K562 (cell line): ENCODE measurements around the gene SNRNP70. TPM values are rescaled to one million over a fixed set of nuclear protein-coding genes. Genes with fewer than 3 reads are reported as not detected.

Source experiments
- GABPB1 ChIP-seq: sonication (generic); formaldehyde crosslinking; IDR thresholded peaks from 2 replicates; pipeline ENCODE4 v1.8.0; 2022; ENCODE audit warnings: mild to moderate bottlenecking, missing genetic modification reagents
- HDAC1 ChIP-seq, 2 experiments: fragments of 450-650 bp; IDR thresholded peaks; 2 replicates each; pipeline ENCODE4 v1.6.1; 2016 to 2017; ENCODE audit warnings: inconsistent platforms in 1 of 2, mild to moderate bottlenecking in 1 of 2, moderate library complexity in 1 of 2
- KLF13 ChIP-seq: fragments of 450-650 bp; IDR thresholded peaks from 2 replicates; pipeline ENCODE4 v1.6.1; 2016; ENCODE audit warnings: missing genetic modification characterization, low read depth, mild to moderate bottlenecking, missing compliant biosample characterization, moderate library complexity, borderline replicate concordance
- MAX ChIP-seq: sonication (generic); formaldehyde crosslinking; IDR thresholded peaks from 2 replicates; pipeline ENCODE4 v1.9.0; 2022; ENCODE audit warnings: mild to moderate bottlenecking, missing genetic modification reagents
- MYC ChIP-seq, 2 experiments: fragments of 250-450 bp in 1 of 2; sonication (Bioruptor Pico) in 1 of 2; IDR thresholded peaks; 2 replicates each; pipeline versions ENCODE4 v1.5.1 to v1.6.1; 2012 to 2021; ENCODE audit warnings: low read depth in 2 of 2, borderline replicate concordance in 1 of 2, improper control_type of control experiment in 1 of 2, low read length in 1 of 2, mild to moderate bottlenecking in 1 of 2, moderate library complexity in 1 of 2
- PHF21A ChIP-seq: fragments of 450-650 bp; IDR thresholded peaks from 2 replicates; pipeline ENCODE4 v1.6.1; 2017; ENCODE audit warnings: low read depth, borderline replicate concordance
- POLR2A ChIP-seq: fragments of 450-650 bp; conservative IDR thresholded peaks from 2 replicates; pipeline ENCODE4 v1.6.1; 2016
- POLR2B ChIP-seq: fragments of 450-650 bp; IDR thresholded peaks from 2 replicates; pipeline ENCODE4 v1.6.1; 2018; ENCODE audit warnings: low read depth; ENCODE audit not compliant: partially characterized antibody
- POLR2G ChIP-seq: fragments of 200-400 bp; formaldehyde crosslinking; IDR thresholded peaks from 2 replicates; pipeline ENCODE4 v1.6.1; 2017; ENCODE audit warnings: low read depth, mild to moderate bottlenecking, antibody characterized with exemption, low read length, moderate library complexity
- PRDM10 ChIP-seq: fragments of 450-650 bp; IDR thresholded peaks from 2 replicates; pipeline ENCODE4 v1.6.1; 2018; ENCODE audit not compliant: partially characterized antibody
- RAD51 ChIP-seq: fragments of 450-650 bp; IDR thresholded peaks from 2 replicates; pipeline ENCODE4 v1.7.1; 2016; ENCODE audit warnings: low read depth, mild to moderate bottlenecking, borderline replicate concordance
- RBBP5 ChIP-seq: fragments of 200-600 bp; sonication (generic); IDR thresholded peaks from 2 replicates; pipeline ENCODE4 v1.6.1; 2012; ENCODE audit warnings: borderline replicate concordance, mild to moderate bottlenecking, low read length, control low read depth, inconsistent platforms; ENCODE audit not compliant: insufficient read depth, poor library complexity, severe bottlenecking
- RNF2 ChIP-seq: sonication (generic); IDR thresholded peaks from 2 replicates; pipeline ENCODE4 v1.6.1; 2016
- SMARCA4 ChIP-seq: fragments of 450-650 bp; IDR thresholded peaks from 2 replicates; pipeline ENCODE4 v1.6.1; 2016
- TAF7 ChIP-seq: fragments of 450-650 bp; IDR thresholded peaks from 2 replicates; pipeline ENCODE4 v1.6.1; 2016; ENCODE audit warnings: missing genetic modification characterization, missing compliant biosample characterization
- TCF7 ChIP-seq: sonication (generic); IDR thresholded peaks from 2 replicates; pipeline ENCODE4 v1.6.1; 2016; ENCODE audit warnings: antibody characterized with exemption, borderline replicate concordance
- ZBTB17 ChIP-seq: fragments of 450-650 bp; formaldehyde crosslinking; IDR thresholded peaks from 2 replicates; pipeline ENCODE4 v1.4.0; 2020; ENCODE audit warnings: mild to moderate bottlenecking
- ZFP36 ChIP-seq: fragments of 150-350 bp; IDR thresholded peaks from 2 replicates; pipeline ENCODE4 v1.6.1; 2018; ENCODE audit warnings: low read length, low read depth; ENCODE audit not compliant: partially characterized antibody
- polyA plus RNA-seq, 8 experiments: library from polyadenylated mRNA; depleted of rRNA in 4 of 8; stranded (reverse) in 5 of 8; unstranded in 3 of 8; fragments of >200 nt; fragmentation: Nextera tagmentation in 2 of 8; fragmentation: Illumina TruSeq in 1 of 8; extraction: Ambion mirVana in 2 of 8; extraction: Trizol in 1 of 8; gene quantifications; 2 replicates each; pipeline versions ENCODE4 v1.2.1 to v1.2.3, GENCODE V29; 2011 to 2014; ENCODE audit warnings: inconsistent platforms in 1 of 8, missing spikeins in 1 of 8
- total RNA-seq, 7 experiments: library from RNA; depleted of rRNA in 6 of 7; stranded (reverse); fragments of >200 nt in 6 of 7; fragmentation: Illumina TruSeq in 2 of 7; extraction: Trizol in 2 of 7; gene quantifications; 2 replicates each; pipeline versions ENCODE4 v1.2.1 to v1.2.3, GENCODE V29; 2011 to 2021; ENCODE audit warnings: low replicate concordance in 1 of 7
- TF ChIP-seq, protein P1 (sequence below): sonication (generic); formaldehyde crosslinking; IDR thresholded peaks from 2 replicates; pipeline ENCODE4 v1.8.0; 2022; ENCODE audit warnings: mild to moderate bottlenecking, low read depth, missing genetic modification reagents
- TF ChIP-seq, protein P2 (sequence below): fragments of 250-450 bp; sonication (Bioruptor Pico); IDR thresholded peaks from 2 replicates; pipeline ENCODE4 v1.5.1; 2021; ENCODE audit warnings: mild to moderate bottlenecking

The SNRNP70 gene
- total and polyA plus RNA-seq, 9 of the 15 experiments (the other 6 are each of a cell fraction or from before 2014, with no cell fraction given) = 2.8 to 496 (median 136) TPM

- TF ChIP-seq, protein P1, sequence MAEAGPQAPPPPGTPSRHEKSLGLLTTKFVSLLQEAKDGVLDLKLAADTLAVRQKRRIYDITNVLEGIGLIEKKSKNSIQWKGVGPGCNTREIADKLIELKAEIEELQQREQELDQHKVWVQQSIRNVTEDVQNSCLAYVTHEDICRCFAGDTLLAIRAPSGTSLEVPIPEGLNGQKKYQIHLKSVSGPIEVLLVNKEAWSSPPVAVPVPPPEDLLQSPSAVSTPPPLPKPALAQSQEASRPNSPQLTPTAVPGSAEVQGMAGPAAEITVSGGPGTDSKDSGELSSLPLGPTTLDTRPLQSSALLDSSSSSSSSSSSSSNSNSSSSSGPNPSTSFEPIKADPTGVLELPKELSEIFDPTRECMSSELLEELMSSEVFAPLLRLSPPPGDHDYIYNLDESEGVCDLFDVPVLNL (CRISPR knock-in tag) = peak; percentile 75; the same call in 1 of the 2 replicates
- 0 out of 2 replicates have a peak, but pooled peaks have one; percentile 18 for TF ChIP-seq PHF21A
- TF ChIP-seq MAX = peak; percentile 95
- TF ChIP-seq RNF2 = peak; percentile 84; the same call in 1 of the 2 replicates
- peak in 1 of 2 experiments; percentile 94; a peak in 2 of 4 replicates for TF ChIP-seq HDAC1 (IDR thresholded peaks at IDR 0.05)
- peak; percentile 92 for TF ChIP-seq POLR2G
- peak; percentile 44 for TF ChIP-seq RBBP5
- peak; percentile 99 for TF ChIP-seq PRDM10
- TF ChIP-seq ZFP36 = peak; percentile 83
- TF ChIP-seq ZBTB17 (CRISPR knock-in tag) = 0 out of 2 replicates have a peak, but pooled peaks have one; percentile 44
- no peak for TF ChIP-seq RAD51
- peak; percentile 7; the same call in 1 of the 2 replicates for TF ChIP-seq TAF7 (tag)
- TF ChIP-seq, protein P2, sequence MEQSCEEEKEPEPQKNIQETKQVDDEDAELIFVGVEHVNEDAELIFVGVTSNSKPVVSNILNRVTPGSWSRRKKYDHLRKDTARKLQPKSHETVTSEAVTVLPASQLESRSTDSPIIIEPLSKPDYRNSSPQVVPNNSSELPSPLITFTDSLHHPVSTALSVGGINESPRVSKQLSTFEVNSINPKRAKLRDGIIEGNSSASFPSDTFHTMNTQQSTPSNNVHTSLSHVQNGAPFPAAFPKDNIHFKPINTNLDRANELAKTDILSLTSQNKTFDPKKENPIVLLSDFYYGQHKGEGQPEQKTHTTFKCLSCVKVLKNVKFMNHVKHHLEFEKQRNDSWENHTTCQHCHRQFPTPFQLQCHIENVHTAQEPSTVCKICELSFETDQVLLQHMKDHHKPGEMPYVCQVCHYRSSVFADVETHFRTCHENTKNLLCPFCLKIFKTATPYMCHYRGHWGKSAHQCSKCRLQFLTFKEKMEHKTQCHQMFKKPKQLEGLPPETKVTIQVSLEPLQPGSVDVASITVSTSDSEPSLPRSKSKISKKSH (CRISPR knock-in tag) = no peak
- TF ChIP-seq SMARCA4 = no peak
- peak; percentile 88 for TF ChIP-seq GABPB1 (CRISPR knock-in tag)
- peak; percentile 16; the same call in 1 of the 2 replicates for TF ChIP-seq TCF7
- peak; percentile 79 for TF ChIP-seq POLR2A
- peak; percentile 93 for TF ChIP-seq KLF13 (tag)
- TF ChIP-seq MYC (IDR thresholded peaks at IDR 0.05; ENCODE audit: low read depth, low read length) = peak; percentile 81
- TF ChIP-seq MYC (CRISPR knock-in tag; IDR thresholded peaks at IDR 0.05; ENCODE audit: borderline replicate concordance, low read depth) = peak; percentile 95; the same call in 1 of the 2 replicates
- TF ChIP-seq POLR2B = peak; percentile 38
These were observed 33.5 kb downstream of the SNRNP70 start, which contains the start of gene C19orf73 (continued) for GRCh38 chr19:49118565-49119410.
